BLaER1 (cell line): ENCODE data around the gene ALDH4A1.

Experiments
- H3K27ac ChIP-seq: shearing (Covaris generic); formaldehyde crosslinking; 2 replicates; pipeline ENCODE4 v1.8.1; 2022
- H3K27me3 ChIP-seq: shearing (Covaris generic); formaldehyde crosslinking; 2 replicates; pipeline ENCODE4 v1.8.1; 2022
- H3K36me3 ChIP-seq: shearing (Covaris generic); formaldehyde crosslinking; 2 replicates; pipeline ENCODE4 v1.8.1; 2022
- H3K4me1 ChIP-seq: shearing (Covaris generic); formaldehyde crosslinking; 2 replicates; pipeline ENCODE4 v1.8.1; 2022
- H3K4me2 ChIP-seq: shearing (Covaris generic); formaldehyde crosslinking; 2 replicates; pipeline ENCODE4 v1.8.1; 2022
- H3K4me3 ChIP-seq: shearing (Covaris generic); formaldehyde crosslinking; 2 replicates; pipeline ENCODE4 v1.8.1; 2022
- H3K9ac ChIP-seq: shearing (Covaris generic); formaldehyde crosslinking; 2 replicates; pipeline ENCODE4 v1.8.1; 2022
- H3K9me3 ChIP-seq: shearing (Covaris generic); formaldehyde crosslinking; 2 replicates; pipeline ENCODE4 v1.8.1; 2022
- H4K20me1 ChIP-seq: shearing (Covaris generic); formaldehyde crosslinking; 2 replicates; pipeline ENCODE4 v1.8.1; 2022
- Cebpa-rat ChIP-seq: shearing (Covaris generic); IDR thresholded peaks from 2 replicates; pipeline ENCODE4 v1.8.1; 2022

The ALDH4A1 gene

DNA sequence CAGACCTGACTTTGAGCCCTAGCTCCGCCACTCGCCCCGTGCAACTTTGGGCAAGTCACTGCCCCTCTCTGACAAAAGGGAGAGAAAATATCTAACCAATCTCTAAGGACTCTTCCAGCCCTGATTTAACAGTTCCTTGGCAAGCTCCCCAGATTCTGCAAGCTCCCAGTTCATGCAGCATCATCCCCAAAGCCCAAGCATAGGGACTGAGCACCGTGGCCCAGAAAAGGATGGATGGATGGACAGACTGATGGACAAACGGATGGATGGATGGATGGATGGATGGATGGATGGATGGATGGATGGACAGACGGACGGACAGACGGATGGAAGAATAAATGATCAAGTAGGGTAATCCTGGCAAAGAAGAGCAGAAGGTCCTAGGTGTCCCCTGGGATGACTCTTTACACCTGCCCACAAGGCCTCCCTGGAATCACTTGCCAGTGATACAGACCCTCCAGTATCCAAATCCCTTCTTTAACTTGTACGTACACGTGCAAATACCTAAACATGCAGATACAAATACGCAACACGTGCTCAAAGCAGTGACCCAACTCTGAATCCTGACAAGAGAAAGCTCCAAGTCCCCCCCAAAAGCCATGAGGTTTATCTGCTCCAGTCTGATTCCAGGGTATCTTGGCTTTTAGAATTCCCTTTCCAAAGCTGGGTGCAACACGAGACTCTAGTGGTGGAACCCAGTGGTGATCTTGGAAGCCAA lies 38.1 kb upstream of the ALDH4A1 start:
- H3K4me1 ChIP-seq, result peaks cover 65% of the 10 kb centered on the region

DNA sequence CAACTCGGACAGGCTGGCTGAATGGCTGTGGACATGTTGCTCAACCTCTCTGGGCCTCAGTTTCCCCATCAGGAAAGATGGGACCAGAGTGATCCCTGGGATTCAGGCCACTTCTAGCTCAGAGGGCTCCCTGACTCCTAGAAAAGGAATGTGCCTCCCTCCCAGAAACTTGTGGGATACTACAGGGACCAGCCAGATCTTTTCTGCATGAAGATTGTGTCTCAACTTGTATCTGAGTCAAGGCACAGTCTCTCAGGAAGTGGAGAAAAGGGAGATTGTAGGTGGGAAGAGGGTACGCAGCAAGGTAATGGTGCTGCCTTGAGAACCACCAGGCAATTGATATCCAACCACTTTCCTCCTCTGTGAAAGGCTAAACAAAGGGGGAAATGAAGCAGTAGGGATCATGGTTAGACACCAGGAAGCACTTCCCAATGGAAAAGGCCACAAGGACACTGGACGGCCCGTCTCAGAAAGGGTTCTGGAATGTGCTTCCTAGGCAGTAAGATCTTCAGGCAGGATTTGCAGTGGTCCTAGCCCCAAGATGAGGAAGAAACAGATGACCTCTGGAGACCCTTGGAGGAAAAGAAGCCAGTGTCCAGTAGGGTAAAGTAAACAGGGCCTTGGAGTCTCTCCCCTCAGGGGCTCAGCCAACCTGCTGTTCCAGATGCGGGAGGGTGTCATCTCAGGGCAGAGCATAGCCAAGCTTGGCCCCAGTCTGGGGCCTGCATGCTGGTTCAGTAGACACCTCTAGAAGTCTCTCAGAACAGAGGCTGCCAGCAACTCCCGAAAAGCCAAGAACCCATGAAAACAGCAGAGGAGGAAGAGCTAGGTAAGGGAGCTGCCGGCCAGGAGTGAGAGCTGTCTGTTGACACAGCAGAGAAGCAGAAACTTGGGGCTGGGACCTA lies 37.3 kb upstream of the ALDH4A1 start:
- Histone ChIP-seq H3K27me3 (no peaks in the 10 kb centered on the region), H3K27ac (peak overlapping the region; percentile 69), H3K36me3 (peaks cover 5% of the 10 kb centered on the region; the same call in 1 of the 2 replicates), H3K9ac (peak overlapping the region; percentile 62; the same call in 1 of the 2 replicates), H3K4me1 (peaks cover 62% of the 10 kb centered on the region), H3K4me2 (peak overlapping the region; percentile 85), H4K20me1 (peaks cover 94% of the 10 kb centered on the region), H3K9me3 (no peaks in the 10 kb centered on the region), H3K4me3 (no peak overlapping the region)
- no peak for TF ChIP-seq Cebpa-rat

More for the DNA sequence above, 38.1 kb upstream of the ALDH4A1 start:
- Histone ChIP-seq H3K9ac (no peak overlapping the region), H3K27ac (no peak overlapping the region; the same call in 1 of the 2 replicates), H3K4me3 (no peak overlapping the region), H4K20me1 (peaks cover 94% of the 10 kb centered on the region), H3K27me3 (no peaks in the 10 kb centered on the region), H3K4me2 (0 out of 2 replicates have a peak overlapping the region, but pooled peaks have one; percentile 85), H3K9me3 (no peaks in the 10 kb centered on the region), H3K36me3 (peaks cover 5% of the 10 kb centered on the region; the same call in 1 of the 2 replicates)
- no peak for TF ChIP-seq Cebpa-rat

DNA sequence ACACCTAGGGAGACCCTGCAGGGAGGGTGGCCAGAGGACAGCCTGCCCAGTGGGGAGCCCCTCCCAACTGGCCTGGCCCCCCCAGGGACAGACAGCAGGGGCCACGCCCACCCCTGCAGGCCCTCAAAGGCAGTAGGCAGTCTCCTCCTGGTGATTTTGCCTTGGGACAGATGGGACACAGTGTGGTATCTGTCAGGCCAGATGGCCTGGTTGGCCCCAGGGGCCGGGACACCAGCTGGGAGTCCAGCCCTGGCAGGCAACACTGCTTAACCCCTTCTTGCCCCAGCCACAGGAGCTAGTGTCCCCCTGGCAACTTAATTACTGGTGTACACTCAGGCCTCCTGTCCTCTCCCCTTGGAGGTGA lies 36.3 kb upstream of the ALDH4A1 start:
- peaks cover 90% of the 10 kb centered on the region for H4K20me1 ChIP-seq
- no peaks in the 10 kb centered on the region for H3K27me3 ChIP-seq
- no peak for TF ChIP-seq Cebpa-rat
- no peak overlapping the region for H3K4me3 ChIP-seq
- no peaks in the 10 kb centered on the region for H3K9me3 ChIP-seq
- H3K4me1 ChIP-seq, result peaks cover 54% of the 10 kb centered on the region
- peak overlapping the region; percentile 85 for H3K4me2 ChIP-seq
- peak overlapping the region; percentile 69 for H3K27ac ChIP-seq
- H3K36me3 ChIP-seq, result peaks cover 2% of the 10 kb centered on the region; the same call in 1 of the 2 replicates
- peak overlapping the region; percentile 62; the same call in 1 of the 2 replicates for H3K9ac ChIP-seq

DNA sequence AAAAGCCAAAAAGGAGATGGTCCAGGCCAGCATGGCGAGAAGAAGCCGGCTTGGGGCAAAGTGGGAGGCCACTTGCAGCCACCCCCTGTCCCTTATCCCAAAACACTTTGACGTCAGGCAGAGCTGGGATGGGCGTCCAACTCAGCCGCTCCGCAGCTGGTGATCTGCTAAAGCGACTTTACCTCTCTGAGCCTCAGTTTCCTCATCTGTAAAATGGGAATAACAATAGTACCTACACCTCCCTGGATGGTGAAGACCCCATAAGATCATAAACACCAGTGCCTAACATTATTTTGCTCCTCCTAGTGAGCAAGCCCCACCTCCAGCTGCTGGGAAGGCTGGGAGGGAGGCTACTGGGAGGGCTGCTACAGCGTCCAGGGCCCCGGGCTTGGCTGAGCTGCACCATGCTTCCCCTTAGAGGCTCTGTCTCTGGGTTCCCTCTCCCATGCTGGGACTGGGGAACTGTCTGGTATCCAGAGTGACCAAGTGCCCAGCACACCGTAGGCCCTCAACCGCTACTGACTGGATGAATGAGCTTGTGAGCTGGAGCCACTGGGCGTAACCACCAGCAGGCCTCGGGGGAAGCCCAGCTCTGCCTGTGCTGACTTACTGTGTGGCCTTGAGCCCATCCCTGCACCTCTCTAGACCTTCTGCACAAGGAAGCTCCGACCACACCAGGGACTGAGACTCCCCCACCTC lies 35.8 kb upstream of the ALDH4A1 start:
- Histone ChIP-seq H3K27ac (peak overlapping the region; percentile 69; the same call in 1 of the 2 replicates), H3K36me3 (no peaks in the 10 kb centered on the region; the same call in 1 of the 2 replicates), H3K4me1 (peaks cover 55% of the 10 kb centered on the region), H3K27me3 (no peaks in the 10 kb centered on the region), H4K20me1 (peaks cover 89% of the 10 kb centered on the region), H3K4me2 (peak overlapping the region; percentile 85), H3K9me3 (no peaks in the 10 kb centered on the region), H3K4me3 (no peak overlapping the region), H3K9ac (peak overlapping the region; percentile 62; the same call in 1 of the 2 replicates)
- no peak for TF ChIP-seq Cebpa-rat

DNA sequence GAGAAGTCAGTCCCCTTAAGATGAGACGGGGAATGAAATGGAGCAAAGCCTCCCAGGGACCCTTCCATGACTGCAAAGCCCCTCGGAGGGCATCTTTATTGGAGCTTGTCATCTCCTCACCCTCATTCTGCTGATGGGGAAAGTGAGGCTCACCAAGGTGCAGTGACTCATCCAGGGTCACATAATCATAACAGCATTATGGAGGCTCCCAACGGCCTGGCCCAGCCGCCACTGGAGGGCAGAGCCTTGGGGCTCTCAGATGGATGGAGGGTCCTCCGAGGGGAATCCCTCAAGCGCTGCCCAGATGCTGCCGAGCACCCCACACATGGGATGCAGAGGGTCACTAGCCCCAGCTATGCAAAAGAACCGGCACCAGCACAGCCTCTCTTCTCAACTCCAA lies 35.2 kb upstream of the ALDH4A1 start:
- no peaks in the 10 kb centered on the region; the same call in 1 of the 2 replicates for H3K36me3 ChIP-seq
- no peak overlapping the region for H3K4me3 ChIP-seq
- H3K4me1 ChIP-seq, result peaks cover 61% of the 10 kb centered on the region
- no peak overlapping the region for H3K9ac ChIP-seq
- H3K27me3 ChIP-seq, result no peaks in the 10 kb centered on the region
- TF ChIP-seq Cebpa-rat, result no peak
- peaks cover 94% of the 10 kb centered on the region for H4K20me1 ChIP-seq
- 0 out of 2 replicates have a peak overlapping the region, but pooled peaks have one; percentile 0 for H3K27ac ChIP-seq
- H3K4me2 ChIP-seq, result peak overlapping the region; percentile 85; the same call in 1 of the 2 replicates
- H3K9me3 ChIP-seq, result no peaks in the 10 kb centered on the region

DNA sequence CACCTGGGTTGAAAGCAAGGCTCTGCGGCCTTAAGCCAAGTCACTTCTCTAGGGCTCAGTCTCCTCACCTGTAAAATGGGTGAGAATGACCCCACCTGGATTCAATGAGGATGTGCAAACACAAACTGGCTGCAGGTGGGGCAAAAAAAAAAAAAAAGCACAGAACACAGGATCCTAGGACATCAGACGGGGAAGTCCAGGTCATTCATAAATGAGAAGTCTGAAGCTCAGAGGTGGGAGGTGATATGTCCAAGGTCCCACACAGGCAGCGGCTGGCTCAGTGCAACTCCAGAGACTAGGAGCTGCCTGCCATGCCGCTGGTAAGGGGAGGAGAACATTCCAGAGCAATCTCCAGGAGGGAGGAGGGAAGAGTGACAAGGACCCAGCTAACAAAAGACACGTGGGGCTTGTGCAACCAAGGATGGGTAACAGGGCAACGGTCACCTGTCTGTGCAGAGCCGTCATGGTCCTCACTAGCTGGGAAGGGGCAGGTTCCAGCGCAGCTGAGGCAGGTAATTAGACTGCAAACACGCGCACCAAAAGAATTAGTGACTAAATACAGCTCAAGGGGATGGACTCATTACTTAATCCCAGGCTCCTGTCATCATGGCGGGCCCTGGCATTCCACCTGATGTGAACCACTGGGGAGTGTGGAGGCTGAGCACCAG lies 34.6 kb upstream of the ALDH4A1 start:
- Histone ChIP-seq H3K4me2 (no peak overlapping the region), H3K4me1 (peaks cover 64% of the 10 kb centered on the region), H4K20me1 (peaks cover 95% of the 10 kb centered on the region), H3K4me3 (no peak overlapping the region), H3K36me3 (no peaks in the 10 kb centered on the region; the same call in 1 of the 2 replicates), H3K9ac (no peak overlapping the region), H3K9me3 (no peaks in the 10 kb centered on the region), H3K27me3 (no peaks in the 10 kb centered on the region), H3K27ac (0 out of 2 replicates have a peak overlapping the region, but pooled peaks have one; percentile 0)
- no peak for TF ChIP-seq Cebpa-rat

DNA sequence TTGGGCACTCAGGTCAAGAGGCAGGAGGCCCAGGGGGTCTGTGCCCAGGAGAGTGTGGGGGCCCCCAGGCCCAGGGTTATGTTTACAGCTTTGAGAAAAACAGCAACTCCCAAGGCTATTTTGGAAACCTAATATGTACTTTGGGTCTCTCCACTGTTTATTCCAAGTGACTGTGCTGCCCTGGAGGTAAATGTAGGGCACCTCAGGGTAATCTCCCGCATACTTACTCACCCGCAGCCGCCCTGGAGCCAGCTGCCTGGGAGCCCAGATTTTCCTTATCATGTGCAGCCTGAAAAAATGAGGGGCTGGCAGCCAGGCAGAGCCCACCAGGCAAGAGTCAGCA lies 34.1 kb upstream of the ALDH4A1 start:
- Histone ChIP-seq H3K27ac (no peak overlapping the region), H3K27me3 (no peaks in the 10 kb centered on the region), H3K4me3 (no peak overlapping the region), H3K4me1 (peaks cover 64% of the 10 kb centered on the region), H3K4me2 (no peak overlapping the region), H3K9ac (no peak overlapping the region), H4K20me1 (peaks cover 95% of the 10 kb centered on the region), H3K36me3 (no peaks in the 10 kb centered on the region; the same call in 1 of the 2 replicates), H3K9me3 (no peaks in the 10 kb centered on the region)
- no peak for TF ChIP-seq Cebpa-rat

DNA sequence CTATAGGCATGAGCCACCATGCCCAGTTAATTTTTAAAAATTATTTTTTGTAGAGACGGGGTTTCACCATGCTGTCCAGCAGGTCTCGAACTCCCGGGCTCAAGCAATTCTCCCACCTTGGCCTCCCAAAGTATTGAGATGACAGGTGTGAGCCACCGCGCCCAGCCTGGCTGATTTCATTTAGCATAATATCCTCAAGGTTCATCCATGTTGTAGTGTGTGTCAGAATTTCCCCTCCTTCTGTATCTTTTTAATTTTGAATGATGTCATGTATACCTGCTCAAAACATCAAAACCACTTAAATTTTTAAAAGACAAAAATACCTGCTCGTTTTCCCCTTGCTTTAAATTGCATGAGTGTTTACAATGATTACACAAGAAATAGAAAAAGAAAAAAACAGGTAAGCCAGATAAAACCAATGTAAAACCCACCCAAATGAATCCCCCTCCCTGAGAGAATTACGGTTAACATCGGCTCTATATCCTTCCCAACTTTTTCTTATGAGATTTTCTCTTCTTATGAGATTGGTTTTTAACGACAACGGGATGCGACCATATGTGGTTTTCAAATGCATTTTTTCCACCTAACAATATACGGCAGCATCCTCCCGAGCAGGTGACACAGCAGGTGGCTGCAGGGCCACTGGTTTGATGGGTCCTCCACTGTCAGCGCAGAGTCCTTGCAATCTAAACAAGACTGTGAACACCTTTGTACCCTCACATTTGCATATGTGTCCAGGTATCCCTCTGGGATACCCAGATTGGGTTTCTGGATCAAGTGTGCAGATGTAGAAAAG lies 32.0 kb upstream of the ALDH4A1 start:
- no peak overlapping the region for H3K4me3 ChIP-seq
- H3K4me1 ChIP-seq, result peaks cover 68% of the 10 kb centered on the region
- TF ChIP-seq Cebpa-rat, result no peak
- no peaks in the 10 kb centered on the region for H3K27me3 ChIP-seq
- no peak overlapping the region for H3K27ac ChIP-seq
- H3K9me3 ChIP-seq, result no peaks in the 10 kb centered on the region
- H3K36me3 ChIP-seq, result no peaks in the 10 kb centered on the region; the same call in 1 of the 2 replicates
- H3K4me2 ChIP-seq, result no peak overlapping the region
- H4K20me1 ChIP-seq, result peaks cover 95% of the 10 kb centered on the region
- H3K9ac ChIP-seq, result no peak overlapping the region
